ENCODE measurements around the gene SPCS3.
"Not testable (repeated sequence)": the region's sequence is repeated elsewhere in the genome, so short reads cannot be mapped to it uniquely, and the experiment has no call there.

The SPCS3 gene

DNA sequence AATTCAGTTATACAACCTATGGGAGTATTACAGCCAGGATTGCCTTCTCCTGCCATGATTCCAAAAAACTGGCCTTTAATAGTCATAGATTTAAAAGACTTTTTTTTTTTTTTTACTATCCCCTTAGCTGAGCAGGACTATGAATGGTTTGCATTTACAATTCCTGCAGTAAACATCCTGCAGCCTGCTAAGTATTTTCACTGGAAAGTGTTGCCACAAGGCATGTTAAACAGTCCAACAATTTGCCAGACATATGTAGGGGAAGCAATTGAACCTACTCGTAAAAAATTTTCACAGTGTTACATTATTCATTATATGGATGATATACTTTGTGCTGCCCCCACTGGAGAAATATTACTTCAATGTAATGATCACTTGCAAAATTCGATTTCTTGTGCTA, 27.1 kb downstream of the SPCS3 start:
- not testable (repeated sequence) for DNase-seq (ENCODE audit: low read depth in 2 of 2)

DNA sequence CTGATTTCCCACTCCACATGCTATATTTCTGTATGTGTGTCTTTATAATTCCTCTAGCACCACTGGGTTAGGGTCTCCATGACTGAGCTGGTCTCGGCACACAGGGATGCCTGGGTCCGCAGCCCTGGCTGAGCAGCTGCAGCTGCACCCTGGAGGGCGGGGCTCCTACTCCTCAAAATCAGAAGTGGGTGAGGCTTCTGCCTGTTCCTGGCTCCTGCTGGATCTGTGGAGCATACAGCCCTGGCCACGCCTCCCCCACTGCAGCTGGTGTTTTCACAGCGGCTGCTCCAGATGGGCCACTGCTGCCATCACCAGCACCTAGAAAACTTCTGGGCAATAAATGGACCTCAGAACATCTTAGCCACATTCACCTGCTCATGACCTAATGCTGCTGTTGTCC, 30.9 kb downstream of the SPCS3 start:
- no peak for DNase-seq (ENCODE audit: low read depth in 2 of 2)

DNA sequence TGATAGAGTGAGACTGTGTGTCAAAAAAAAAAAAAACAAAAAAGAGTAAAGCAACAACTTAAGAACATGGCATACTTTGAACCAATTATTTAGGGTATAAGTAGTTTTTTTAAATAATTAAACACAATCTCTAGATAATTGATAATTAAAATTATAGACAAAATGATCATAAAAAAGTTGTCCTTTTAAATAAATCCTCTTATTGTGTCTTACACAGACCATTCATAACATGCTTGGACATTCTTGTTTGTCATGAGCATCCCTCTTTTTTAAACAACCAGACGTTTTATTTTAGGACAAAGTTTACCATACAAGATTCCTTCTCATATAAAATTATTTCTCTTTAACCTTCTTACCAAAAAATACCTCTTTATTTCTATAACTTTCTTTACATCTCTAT, 35.1 kb downstream of the SPCS3 start:
- no peak for DNase-seq (ENCODE audit: low read depth in 2 of 2)

DNA sequence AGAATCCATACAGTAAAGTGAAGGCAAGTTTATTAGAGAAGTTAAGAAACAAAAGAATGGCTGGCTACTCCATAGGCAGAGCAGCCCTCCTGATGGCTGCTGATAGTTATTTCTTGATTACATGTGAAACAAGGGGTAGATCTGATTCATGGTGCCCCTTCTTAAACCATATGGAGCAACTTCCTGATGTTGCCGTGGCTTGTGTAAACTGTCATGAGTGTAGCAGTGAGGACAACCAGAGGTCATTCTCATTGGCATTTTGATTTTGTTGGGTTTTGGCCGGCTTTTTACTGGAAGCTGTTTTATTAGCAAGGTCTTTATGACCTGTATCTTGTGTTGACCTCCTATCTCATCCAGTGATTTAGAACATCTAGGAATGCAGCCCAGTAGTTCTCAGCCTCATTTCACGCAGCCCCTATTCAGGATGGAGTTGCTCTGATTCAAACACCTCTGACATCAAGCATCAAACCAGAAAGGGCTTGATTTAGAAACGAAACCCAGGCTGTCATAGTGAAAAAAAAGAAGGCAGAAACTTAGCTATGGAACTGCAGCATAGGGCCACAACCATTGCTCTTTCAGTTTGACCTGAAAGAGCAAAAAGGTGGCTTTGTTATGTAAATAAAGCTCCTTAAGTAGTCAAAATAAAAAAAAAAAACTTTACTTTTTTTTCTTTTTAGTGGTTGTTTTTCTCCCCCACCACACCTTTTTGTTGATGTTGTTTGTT, 37.8 kb downstream of the SPCS3 start:
- DNase-seq (ENCODE audit: low read depth in 2 of 2): no peak

DNA sequence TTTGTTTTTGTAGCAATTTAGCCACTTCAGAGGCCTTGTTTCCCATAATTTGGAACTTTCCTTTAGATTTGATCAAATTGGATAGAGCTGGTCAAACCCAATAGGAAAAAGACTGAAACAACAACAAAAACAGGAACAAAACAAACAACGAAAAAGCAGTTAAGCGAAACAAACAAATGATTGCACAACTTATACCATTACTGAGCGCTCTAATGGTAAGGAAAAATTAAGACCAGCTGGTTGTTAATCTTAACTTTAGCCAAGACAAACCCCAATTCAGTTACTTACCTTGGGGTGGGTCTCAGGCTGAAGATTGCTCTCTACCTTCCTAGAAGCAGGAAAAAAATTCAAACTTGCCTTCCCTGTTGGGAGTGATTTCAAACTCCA, 38.3 kb downstream of the SPCS3 start:
- DNase-seq (ENCODE audit: low read depth in 2 of 2): no peak

DNA sequence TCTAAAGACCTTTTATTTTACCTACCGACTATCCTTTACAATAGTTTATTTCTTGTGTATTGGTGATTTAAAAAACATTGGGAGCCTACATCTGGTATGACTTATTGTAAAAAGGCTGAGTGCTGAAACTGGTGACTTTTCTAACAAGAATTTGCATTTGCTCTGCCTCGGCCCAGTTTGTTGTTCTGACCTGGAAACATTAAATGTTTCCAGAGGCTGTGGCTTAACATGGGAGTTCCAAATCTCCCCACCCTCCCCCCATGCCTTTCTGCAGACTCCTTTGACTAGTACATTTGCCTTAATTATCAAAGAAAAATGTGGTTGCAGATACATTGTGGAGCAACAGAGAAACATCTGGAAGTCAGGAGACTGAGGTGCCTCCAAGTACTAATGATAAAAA, 39.8 kb downstream of the SPCS3 start:
- no peak for DNase-seq (ENCODE audit: low read depth in 2 of 2)

DNA sequence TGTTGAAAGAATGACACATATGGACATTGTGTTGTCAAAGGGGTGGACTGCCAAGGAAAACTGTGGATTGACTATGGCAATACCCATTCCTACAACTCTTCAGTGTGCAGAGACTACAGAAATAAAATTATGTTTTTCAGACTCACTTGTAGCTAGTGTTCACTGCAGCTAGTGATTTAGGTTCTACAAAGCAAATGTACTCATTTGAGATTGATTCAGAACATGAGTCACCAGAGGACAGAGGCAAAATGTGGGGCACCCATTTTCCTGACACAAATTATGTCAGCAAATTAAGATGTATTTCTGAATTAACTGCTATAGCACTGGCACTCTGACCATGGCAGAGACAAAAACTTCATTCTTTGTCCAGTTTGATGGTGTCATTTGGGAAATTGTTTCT, 40.7 kb downstream of the SPCS3 start:
- DNase-seq (ENCODE audit: low read depth in 2 of 2): no peak

DNA sequence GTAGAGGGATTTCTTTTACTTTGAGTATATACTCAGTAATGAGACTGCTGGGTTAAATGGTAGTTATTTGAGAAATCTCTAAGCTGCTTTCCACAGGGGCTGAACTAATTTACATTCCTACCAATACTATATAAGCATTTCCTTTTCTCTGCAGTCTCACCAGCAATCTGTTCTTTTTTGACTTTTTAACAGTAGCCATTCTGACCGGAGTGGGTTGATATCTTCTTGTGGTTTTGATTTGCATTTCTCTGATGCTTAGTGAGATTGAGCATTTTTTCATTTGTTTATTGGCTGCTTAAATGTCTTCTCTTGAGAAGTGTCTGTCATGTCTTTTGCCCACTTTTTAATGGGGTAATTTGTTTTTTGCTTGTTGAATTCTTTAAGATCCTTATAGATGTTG, 43.3 kb downstream of the SPCS3 start:
- no peak for DNase-seq (ENCODE audit: low read depth in 2 of 2)

DNA sequence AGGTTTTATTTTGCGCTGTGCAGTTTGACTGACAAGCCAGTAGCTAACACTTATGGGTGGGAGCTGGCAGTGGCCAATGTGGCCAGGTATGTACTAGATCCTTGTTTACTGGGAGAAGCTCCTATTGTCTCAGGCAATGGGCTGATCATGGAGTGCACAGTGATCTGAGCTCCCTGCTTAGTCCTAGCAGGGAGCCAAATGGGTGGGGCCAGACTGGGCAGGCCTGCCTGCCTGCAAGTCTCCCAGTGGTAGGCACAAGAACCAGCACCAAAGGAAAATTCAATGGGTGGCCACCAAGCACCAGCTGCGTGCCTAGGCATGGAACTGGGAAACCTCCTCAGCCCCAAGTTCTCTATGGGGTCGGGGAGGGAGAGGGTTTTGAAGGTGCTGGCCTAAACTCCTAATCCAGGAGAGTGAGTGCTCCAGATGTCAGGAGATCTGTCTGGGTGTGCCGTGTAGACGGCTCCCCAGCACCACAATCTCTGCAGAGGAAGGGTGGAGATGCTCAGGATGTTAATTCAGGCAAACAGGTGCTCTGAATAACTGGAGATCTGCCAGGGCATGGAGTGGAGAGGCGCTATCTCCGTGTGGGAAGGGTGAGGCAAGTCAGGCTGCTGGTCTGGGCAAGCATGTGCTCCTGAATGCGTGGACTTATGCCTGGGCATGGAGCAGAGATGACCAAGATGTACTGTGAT, 48.2 kb downstream of the SPCS3 start:
- no peak for DNase-seq (ENCODE audit: low read depth in 2 of 2)

DNA sequence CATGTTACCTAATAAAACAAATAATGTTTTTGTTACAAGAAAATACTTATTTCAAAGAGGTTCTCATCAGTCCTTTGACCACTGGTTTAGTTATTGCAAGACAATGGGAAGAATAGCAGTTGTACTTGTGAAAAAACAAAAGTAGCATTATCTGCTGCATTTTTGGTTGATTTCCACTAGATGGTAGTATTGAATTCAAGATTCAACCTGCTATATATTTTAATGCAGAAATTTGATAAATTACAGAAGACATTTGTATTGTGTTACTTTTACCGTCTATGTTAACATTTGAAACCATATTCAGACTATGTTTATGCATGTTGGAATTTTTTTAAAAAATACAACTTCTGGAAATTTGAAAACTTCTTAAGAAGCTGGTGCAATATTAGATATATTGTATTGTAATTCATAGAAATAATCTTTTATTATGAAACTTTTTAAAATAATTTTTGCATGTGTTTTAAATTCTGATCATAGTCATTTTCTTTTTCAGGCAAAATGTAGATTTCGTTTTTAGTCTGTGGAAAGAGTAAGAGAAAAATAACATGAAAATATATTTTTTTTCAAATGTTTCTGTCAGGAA, 56.4 kb downstream of the SPCS3 start:
- DNase-seq (ENCODE audit: low read depth in 2 of 2): no peak

DNA sequence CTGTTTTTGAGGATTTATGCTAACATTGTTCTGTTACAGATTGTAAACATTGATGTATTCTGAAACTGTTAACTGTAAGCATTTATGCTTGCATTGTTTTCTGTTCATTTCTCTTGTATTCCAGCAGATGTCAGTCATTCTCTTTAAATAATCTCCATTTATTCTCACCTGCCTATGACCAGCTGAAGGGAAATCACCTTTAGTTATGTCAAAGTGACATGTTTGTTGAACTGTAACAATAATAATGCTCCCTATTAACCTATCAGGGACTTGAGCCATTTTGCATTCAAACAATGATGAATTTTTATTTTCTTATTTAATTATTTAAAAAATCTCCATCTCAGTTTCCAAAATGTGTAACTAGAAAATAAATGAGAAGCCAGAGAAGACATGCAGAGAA, 58.0 kb downstream of the SPCS3 start:
- DNase-seq (ENCODE audit: low read depth in 2 of 2): no peak

DNA sequence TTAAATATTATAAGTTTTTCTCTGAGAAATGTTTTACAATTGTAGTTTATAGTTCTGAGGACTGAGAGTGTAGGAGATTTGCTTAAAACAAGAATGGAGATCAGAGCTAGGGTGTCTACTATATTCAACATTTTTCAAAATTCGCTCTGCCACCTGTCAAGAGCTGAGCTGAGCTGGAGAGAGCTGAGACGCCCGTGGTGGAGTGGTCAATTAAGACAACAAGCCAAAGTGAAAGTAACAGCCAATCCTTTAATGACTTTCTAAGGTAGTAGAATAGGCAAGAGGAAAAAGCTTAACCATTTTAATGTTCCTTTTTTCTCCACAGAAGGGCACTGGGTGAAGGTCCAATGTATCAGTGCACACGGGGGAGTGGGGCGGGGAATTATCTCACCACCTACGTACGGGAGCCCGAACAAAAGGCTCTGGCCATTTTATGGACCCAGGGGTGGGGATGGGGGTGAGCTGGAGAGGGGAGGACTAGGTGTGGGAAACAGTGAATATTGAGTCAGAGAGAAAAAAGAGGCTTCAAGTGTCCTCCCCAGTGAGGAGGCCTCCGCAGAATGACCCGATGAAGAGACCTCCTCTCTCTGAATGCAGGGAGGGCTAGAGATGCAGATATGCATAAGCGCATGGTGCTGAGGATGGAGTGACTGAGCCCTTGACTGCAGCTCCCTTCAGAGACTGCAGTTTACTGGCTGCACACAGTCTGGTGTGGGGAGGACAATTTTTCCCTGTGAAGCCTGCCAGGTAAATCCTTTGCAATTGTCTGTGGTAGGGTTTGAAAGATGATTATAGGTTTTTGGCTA, 60.8 kb downstream of the SPCS3 start:
- DNase-seq (ENCODE audit: low read depth in 2 of 2): no peak
